HepG2 (cell line): Measurements from ENCODE around the gene KCND2.

Experiments
- IKZF1 ChIP-seq: fragments of 450-650 bp; IDR thresholded peaks from 2 replicates; pipeline ENCODE4 v1.7.1; 2016
- NFIC ChIP-seq: IDR thresholded peaks from 2 replicates; pipeline ENCODE4 v1.6.1; 2012; ENCODE audit warnings: mild to moderate bottlenecking, low read length, inconsistent platforms
- NPAS2 ChIP-seq: sonication (generic); formaldehyde crosslinking; IDR thresholded peaks from 2 replicates; pipeline ENCODE4 v1.8.0; 2022; ENCODE audit warnings: mild to moderate bottlenecking, missing genetic modification reagents, borderline replicate concordance
- SMAD1 ChIP-seq: sonication (generic); formaldehyde crosslinking; IDR thresholded peaks from 2 replicates; pipeline ENCODE4 v1.4.0; 2020; ENCODE audit warnings: missing genetic modification reagents, low read depth, mild to moderate bottlenecking, borderline replicate concordance
- ZNF124 ChIP-seq: sonication (generic); formaldehyde crosslinking; IDR thresholded peaks from 2 replicates; pipeline ENCODE4 v1.4.0; 2020; ENCODE audit warnings: missing genetic modification reagents
- TF ChIP-seq, protein P1 (sequence below), 2 experiments: fragments of 450-650 bp in 1 of 2; sonication (generic) in 1 of 2; formaldehyde crosslinking; IDR thresholded peaks; 2 replicates each; pipeline versions ENCODE4 v1.5.0 to v1.8.0; 2020 to 2022; ENCODE audit warnings: mild to moderate bottlenecking in 1 of 2, missing genetic modification reagents in 1 of 2
- TF ChIP-seq, protein P2 (sequence below): sonication (generic); formaldehyde crosslinking; IDR thresholded peaks from 2 replicates; pipeline ENCODE4 v1.5.0; 2020; ENCODE audit warnings: mild to moderate bottlenecking, missing genetic modification reagents, moderate library complexity

DNA sequence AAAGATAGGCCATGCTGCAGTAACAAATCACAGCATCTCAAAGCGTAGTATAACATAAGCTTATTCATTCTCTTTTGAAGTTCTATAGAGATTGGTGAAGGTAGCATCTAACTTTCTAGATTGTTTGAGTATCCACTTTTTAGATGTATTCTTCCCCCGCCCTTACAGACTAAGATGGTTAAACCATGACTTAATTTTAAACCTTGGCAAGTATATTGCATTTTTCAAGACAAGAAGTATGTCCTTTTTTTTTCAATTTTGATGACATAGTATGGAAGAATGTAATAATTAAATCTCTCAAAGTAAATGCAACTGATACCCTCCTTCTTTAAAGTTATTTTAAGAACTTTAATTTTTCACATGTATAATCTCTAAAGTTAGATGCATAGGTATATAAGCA, 190.0 kb downstream of the KCND2 start:
- TF ChIP-seq, protein P1, sequence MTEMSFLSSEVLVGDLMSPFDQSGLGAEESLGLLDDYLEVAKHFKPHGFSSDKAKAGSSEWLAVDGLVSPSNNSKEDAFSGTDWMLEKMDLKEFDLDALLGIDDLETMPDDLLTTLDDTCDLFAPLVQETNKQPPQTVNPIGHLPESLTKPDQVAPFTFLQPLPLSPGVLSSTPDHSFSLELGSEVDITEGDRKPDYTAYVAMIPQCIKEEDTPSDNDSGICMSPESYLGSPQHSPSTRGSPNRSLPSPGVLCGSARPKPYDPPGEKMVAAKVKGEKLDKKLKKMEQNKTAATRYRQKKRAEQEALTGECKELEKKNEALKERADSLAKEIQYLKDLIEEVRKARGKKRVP (CRISPR knock-in tag; IDR thresholded peaks at IDR 0.05), result no peak
- TF ChIP-seq, protein P2, sequence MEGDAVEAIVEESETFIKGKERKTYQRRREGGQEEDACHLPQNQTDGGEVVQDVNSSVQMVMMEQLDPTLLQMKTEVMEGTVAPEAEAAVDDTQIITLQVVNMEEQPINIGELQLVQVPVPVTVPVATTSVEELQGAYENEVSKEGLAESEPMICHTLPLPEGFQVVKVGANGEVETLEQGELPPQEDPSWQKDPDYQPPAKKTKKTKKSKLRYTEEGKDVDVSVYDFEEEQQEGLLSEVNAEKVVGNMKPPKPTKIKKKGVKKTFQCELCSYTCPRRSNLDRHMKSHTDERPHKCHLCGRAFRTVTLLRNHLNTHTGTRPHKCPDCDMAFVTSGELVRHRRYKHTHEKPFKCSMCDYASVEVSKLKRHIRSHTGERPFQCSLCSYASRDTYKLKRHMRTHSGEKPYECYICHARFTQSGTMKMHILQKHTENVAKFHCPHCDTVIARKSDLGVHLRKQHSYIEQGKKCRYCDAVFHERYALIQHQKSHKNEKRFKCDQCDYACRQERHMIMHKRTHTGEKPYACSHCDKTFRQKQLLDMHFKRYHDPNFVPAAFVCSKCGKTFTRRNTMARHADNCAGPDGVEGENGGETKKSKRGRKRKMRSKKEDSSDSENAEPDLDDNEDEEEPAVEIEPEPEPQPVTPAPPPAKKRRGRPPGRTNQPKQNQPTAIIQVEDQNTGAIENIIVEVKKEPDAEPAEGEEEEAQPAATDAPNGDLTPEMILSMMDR, result no peak
- TF ChIP-seq NFIC, result no peak
- TF ChIP-seq SMAD1 (CRISPR knock-in tag), result no peak
- no peak for TF ChIP-seq ZNF124
- TF ChIP-seq NPAS2 (CRISPR knock-in tag), result no peak
- no peak for TF ChIP-seq IKZF1
